KG1 (cell line): ENCODE data around the gene ZNF555.
"Not testable (repeated sequence)": the region's sequence is repeated elsewhere in the genome, so short reads cannot be mapped to it uniquely, and the experiment has no call there.

Source experiments
- DNase-seq: peaks from one replicate; lab custom pipeline; 2025; lab: John Stamatoyannopoulos, UW

Gene ZNF555

DNA sequence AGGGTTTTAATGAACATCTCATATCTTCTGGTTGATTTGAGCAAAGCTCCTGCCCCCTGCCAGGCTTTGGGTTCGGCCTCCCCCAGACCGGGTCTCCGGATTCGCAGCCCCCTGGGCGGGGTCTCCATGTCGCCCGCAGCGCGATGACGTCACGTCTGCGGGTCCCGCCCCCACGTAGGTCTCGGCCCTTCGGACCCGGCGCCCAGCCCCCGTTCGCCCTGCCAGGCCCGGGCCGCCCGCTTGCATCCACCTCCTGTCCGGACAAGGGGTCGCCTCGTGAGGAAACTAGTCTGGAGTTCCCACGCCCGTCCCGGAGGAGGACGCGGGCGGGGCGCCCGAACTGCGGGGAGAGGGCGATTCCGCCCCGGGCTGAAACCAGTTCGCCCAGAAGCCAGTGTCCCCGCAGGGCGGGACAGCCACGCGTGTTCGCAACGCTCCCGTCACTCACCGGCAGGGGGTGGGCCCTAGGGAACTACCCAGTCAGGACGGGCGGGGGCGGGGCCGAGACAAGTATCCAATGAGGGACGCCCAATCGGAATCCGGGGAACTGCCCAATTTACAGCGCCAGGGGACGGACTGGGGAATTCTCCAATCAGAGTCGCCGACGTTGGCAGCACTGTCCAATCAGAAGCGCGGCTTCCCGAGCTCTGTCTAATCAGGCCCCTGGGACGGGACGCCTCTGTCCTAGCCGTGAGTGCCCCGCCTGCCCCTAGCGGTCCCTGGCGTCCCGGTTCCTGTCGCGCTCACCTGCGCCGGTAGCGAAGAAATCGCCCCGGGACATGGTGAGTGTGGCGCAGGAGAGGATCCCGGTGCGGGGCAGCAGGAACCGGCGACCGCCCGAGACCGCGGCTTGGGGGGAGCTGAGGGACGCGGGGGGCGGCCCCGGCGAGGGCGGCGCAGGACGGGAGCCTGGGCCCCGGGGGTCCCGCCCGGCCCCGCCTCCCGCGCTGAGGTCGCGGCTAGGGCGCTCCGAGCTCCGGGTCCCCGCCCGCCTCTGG, at the start of gene ZNF555:
TSS of gene ZNF555 (plus strand) at position 682 of the 998 bp plus-strand sequence. CDS start at position 780, 98 bp downstream.
- DNase-seq, result peak; percentile 92

DNA sequence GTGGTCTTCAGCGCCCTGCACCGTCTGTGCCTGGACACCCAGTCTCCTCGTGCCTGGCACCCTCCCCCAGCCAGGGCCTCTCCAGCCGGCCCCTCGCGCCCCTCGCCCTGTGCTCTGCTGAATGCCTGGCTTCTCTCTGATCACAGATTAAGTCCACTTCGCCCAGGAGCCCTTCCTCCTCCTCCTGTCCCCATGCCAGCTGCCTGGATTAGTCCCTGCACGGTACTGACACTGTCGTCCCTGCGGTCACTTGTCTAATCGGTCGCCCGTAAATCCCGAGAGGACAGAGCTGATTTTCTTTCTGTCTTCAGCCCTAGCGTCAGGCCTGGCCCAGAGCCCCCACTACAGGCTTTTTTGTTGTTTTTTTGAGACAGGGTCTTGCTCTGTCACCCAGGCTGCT, 49.4 kb upstream of the ZNF555 start:
- no peak for DNase-seq

DNA sequence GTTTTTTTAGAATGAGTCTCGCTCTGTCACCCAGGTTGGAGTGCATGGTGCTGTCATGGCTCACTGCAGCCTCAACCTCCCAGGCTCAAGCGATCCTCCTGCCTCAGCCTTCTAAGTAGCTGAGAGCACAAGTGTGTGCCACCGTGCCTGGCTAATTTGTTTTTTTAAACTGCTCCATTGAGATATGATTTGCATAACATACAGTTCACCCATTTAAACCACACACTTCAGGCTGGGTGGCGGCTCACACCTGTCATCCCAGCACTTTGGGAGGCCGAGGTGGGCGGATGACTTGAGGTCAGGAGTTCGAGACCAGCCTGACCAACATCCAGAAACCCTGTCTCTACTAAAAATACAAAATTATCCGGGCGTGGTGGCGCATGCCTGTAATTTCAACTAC, 48.6 kb upstream of the ZNF555 start:
- DNase-seq, result not testable (repeated sequence)

DNA sequence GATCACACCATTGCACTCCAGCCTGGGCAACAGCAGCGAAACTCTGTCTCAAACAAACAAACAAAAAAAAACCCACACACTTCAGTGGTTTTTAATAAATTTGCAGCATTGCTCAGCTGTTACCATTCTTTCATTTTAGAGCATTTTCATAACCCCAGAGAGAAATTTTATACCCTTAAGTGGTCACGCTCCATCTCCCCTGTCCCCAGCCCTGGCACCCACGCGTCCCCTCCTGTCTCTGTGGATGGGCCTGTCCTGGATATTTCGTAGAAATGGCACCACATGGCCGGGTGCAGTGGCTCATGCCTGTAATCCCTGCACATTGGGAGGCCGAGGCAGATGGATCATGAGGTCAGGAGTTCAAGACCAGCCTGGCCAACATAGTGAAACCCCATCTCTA, 48.1 kb upstream of the ZNF555 start:
- no peak for DNase-seq

DNA sequence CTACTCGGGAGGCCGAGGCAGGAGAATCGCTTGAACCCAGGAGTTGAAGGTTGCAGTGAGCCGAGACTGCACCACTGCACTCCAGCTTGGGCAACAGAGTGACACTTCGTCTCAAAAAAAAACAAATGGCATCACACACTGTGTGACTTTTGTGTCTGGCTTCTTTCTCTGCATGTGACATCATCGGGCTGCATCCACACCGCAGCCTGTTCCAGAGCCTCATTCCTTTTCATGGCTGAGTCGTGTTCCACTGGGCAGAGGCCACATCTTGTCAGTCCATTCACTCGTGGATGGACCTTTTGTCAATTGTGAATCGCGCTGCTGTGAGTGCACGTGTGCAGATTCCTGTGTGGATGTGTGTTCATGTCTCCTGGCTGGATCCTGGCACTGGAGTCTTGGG, 47.7 kb upstream of the ZNF555 start:
- no peak for DNase-seq

DNA sequence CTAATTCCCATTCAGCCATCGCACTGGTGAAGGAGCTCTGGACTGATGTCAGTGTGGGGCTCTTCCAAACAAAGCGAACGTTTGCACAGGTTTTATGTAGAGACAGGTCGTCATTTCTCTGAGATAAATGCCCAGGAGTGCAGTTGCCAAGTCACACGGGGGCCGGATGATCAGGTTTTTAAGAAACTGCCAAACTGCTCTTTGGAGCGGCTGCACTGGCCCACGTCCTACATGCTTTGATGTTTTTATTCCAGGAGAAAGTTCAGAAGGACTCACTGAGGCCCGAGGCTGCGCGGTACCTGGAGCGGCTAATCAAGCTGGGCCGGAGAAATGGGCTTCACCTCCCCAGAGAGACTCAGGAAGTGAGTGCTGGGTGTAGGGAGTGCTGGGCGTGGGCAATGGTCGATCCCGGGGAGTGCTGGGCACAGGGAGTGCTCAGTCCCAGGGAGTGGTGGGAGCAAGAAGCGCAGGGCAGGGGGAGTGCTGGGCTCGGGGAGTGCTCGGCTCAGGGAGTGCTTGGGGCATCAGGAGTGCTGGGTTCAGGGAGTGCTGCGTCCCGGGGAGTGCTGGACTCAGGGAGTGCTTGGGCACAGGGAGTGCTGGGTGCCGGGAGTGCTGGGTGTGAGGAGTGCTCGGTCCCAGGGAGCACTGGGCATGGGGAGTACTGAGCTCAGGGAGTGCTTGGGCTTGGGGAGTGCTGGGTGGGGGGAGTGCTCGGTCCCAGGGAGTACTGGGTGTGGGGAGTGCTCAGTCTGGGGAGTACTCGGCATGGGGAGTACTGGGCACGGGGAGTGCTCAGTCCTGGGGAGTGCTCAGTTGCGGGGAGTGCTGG, 45.2 kb upstream of the ZNF555 start:
- no peak for DNase-seq

DNA sequence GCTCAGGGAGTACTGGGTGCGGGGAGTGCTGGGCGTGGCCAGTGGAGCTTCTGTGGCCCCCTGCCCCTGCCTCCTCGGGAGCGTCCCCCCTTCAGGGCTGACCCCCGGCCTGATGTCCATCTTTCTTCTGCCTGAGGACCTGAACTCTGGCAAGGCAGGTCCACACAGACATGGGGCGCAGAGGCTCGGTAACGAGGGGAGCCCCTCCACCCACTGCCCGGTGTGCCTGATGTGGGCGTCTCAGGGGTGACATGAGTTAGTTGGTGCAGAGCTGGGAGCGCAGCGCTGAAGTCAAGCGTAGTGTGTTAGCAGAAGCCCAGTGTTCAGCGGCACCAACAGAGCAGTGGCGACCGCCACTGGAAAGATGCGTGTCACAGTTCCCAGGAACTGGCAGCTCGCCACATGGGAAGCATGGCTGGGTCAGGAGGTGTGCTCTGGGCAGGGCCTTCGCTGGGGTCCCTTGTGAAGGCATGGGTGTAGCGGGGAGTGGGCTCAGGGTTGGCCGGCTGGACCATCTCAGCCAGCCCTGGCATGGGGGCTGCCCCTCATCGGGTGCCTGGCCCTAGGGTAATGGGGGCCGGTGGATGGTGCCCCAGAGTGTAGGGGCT, 44.5 kb upstream of the ZNF555 start:
- no peak for DNase-seq

DNA sequence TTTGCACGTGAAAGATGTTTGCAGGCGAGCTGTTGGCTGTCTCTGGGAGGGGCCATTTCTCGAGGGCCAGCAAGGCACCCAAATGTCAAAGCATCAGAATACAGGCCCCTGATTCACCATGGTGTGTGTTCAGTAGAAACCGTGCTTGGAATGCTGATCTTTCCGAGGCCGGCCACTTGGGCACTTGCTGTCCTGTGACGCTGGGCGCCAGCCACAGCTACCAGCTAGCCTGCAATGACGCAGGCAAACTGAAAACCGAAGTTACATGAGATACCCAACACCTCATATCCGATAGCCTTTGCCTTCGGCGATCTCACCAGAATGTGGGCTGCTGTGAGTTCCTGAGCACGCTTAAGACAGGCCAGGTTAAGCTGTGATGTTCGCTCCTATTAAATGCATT, 44.0 kb upstream of the ZNF555 start:
- DNase-seq, result no peak

DNA sequence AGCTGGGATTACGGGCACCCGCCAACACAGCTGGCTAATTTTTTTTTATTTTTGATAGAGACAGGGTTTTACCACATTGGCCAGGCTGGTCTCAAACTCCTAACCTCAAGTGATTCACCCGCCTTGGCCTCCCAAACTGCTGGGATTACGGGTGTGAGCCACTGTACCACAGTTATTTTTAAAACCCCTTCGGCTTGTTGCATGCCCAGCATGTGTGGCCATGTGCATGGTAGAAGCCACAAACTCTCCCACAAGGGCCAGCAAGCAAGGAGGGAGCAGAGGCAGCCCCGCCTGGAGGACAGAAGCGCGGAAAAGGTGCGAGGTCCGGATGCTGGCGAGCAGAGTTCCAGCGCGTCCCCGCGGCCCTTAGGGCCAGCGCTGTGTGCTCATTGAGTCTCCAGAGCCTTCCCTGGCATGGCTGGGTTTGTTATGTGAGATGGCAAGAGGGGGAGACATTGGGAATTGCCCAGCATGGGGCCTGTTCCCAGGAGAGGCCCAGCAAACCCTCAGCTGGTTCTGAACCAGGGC, 43.1 kb upstream of the ZNF555 start:
- DNase-seq, result no peak

DNA sequence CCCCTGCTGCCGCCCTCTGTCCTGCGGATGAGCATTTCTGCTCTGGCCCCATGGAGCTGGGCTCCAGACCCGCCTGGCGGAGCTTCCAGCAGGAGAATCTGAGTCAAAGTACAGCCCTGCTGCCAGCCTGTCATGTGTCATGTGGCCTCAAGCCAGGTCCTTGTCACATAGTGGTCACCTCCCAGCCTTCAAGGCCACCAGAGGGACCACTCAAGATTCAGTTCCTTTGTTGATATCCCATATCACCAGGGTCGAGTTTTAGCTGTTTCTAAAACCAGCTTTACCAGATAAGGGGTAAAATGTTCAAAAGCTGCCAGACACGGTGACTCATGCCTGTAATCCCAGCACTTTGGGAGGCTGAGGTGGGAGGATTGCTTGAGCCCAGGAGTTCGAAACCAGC, 42.5 kb upstream of the ZNF555 start:
- no peak for DNase-seq

DNA sequence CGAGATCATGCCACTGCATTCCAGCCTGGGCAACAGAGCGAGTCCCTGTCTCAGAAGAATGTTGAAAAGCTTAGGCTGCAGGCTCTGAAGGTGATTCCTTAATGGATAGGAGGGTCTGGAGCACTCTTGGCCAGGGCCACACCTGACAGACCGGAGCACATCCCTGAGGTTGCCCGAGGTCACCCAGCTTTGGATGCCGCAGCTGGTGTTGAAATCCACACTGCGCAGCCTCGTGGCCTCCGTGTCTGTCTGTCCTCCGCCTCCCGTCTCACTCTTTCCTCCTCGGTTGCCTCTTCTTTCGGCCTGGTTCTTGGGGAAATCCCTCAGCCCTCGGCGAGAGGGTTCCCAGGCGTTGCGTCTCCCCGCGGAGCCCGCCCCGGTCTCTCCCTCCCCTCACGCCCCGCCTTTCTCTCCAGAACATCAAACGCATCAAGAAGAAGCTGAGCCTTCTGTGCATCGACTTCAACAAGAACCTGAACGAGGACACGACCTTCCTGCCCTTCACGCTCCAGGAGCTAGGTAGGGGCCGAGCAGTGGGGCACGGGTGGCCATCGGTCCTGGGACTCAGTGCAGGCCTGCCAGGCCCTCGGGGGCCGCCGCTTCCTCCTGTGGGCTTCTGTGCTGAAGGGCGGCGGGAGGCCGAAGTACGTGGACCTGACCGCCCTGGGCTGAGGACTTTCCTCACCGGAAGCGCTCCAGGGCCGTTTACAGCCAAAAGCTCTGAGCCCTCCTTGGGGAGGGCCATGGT, 41.8 kb upstream of the ZNF555 start:
- no peak for DNase-seq

DNA sequence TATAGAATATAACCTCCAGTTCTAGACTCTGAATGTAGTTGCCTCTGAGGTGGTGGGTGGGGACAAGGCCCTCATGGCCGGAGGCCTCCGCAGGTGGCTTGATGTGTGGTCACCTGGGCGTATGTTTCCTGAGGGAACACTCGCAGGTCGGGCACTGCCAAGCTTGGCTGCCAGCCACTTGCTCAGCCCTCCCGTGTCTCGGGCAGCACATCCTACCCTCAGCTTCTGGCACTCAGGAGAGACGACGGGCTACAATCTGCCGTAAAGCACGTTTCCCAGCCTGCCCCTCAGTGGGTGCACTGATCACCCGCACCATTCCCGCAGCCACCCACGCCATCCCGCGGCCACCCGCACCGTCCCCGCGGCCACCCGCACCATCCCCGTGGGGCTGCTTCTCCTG, 40.8 kb upstream of the ZNF555 start:
- DNase-seq, result no peak

DNA sequence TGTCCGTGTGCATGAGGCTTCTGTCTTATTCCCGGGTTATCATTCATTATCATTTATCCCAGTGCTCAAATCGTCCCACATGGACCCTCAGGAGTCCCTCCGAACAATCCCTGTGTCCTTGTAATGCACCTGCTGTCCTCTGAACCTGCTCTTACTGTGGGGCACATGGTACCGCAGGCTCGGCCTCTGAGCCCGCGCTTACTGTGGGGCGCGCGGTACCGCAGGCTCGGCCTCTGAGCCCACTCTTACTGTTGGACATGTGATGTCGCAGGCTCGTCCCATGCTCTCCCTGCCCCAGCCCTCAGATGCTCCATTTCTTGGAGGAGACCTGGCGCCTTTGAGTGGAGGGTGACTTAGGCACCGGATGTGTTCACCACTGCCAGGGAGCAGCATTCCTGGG, 38.4 kb upstream of the ZNF555 start:
- no peak for DNase-seq

DNA sequence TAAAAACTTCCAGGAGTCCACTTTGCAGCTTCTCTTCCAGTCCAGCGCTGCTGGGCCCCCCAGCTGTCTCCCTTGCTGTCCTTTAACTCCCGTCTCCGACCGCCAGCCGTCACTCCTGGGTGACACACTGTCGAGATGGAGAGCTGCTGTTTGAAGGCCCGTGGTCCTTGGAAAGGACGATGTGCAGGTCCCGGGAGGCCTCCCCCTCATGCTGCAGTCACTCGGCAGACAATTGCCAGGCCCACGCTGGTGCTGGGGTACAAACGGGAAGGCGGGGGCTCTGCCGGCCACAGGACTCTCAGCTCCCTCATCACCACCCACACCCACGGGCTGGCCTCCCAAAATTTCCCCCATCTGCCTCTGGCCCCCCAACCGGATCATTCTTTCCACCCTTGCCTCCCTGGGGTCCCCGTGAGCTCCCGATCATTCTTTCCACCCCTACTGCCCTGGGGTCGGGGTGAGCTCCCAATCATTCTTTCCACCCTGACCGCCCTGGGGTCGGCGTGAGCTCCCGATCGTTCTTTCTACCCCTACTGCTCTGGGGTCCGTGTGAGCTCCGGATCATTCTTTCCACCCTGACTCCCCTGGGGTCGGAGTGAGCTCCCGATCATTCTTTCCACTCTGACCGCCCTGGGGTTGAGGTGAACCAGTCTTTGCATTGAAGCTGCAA, 37.7 kb upstream of the ZNF555 start:
- DNase-seq, result no peak

DNA sequence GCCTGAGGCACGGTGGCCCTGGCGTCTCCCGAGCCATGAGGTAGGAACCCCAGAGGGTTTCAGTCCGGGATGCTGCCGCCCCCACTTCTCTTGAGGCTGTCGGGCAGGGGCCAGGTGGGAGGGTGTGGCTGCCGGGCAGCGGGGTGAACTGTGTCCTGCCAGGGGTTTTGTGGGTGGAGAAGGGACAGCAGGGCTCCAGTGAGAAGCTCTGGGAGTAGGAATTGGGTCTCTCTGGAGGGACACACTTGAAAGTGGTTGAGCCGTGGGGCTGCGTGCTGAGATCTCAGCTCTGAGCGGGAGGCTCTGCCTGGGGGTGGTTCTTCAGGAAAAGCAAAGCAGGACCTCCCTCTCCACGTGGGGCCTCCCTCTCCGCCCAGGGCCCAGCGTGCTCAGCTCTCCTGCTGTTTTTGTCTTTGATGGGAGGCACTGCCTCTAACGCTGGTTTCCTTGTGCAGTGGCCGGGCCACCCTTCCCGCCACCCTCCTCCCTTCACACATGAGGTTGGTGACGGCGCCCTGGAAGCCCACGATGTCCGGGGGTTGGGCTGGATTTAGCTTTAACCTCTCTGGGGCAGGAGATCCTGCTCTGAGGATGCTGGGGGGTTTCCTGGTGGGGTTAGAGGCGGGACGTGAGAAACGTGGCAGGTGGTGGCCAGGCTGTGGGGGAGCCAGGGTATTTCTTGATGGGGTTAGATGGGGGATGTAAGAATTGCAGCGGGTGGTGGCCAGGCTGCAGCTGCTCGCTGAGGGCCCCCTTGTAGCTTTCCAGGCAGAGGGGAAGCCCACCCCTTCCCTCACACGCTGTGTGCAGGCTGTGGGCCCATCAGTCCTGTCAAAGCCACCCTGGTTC, 36.9 kb upstream of the ZNF555 start:
- no peak for DNase-seq

DNA sequence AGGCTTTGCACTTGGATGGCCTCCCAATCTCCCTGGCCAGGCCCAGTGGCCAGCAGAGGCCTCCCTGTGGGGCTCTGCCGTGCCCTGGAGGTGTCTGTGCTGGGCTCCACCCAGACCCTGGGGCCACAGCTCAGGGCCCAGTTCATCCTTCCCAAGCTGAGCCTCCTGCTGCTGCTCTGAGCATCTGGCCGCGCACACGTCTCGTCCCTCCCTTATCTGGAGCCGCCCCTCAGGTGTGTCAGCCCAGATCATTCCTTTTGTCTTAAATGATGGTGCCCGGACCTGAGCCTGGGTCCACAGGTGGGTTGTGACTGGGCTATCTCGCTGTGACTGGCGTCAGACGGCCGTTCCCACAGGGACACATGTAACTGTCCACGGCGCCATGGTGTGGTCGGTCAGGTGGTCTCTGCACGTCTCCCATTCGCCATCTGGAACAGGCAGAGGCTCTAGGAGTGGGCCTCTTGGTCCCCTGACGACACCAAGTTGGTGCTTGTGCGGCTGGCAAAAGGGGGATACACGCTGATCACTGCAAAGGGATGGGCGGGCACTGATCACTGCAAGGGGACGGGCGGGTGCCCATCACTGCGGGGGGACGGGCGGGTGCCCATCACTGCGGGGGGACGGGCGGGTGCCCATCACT, 35.9 kb upstream of the ZNF555 start:
- no peak for DNase-seq

DNA sequence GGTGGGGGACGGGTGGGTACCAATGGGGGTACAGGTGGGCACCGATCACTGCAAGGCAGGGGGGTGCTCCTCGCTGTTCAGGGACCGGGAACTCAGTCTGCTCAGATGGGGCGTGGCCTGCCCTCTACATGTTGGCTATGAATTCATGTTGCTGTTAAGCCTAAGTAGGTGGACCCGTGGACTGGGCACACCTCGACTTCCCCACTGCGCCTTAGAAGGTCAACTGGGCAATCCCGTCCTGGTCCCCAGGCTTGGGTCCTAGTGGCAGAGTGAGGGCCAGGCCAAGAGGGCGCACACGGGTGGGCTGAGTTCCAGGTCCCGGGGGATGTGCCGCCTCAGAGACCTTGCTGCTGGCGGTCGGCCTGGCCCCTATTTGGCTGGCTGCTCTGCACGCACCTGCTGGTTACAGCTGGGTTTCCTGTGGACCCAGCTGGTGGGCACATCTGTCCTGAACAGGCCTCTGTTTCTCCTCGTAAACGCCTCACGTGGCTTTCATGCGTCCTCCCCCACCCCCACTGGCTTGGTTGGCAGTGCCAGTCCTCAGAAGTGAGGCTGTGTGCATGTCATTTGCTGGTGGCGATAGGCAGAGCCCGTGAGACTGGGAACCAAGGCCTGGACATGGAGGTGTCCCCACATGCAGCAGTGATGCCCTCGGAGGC, 35.2 kb upstream of the ZNF555 start:
- no peak for DNase-seq

DNA sequence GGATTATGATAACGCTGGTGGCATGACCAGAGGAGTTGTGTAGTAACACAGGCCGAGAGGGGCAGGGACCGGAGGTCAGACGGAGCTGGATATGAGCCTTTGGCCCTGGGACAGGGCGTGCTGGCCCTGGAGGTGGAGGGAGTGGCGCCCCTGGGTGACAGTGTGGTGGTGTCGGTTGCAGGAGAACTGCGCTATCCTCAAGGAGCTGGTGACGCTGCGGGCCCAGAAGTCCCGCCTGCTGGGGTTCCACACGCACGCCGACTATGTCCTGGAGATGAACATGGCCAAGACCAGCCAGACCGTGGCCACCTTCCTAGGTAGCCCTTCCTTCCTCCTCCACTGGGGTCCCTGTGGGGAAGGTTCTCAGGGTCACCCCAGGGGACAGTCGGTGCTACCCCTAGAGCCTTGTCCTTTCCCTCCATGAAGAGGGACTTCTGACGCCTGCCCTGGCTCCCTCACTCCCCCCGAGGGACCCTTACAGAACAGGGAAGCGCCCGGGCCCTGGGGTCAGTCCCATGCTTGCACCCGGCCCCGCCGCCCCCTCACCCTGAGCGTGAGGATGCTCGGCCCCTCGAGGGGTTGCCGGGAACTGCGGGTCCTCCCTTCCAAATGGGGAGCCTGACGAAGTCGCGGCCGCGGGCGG, 34.4 kb upstream of the ZNF555 start:
- DNase-seq, result no peak
